Gastrocnemius medialis (tissue), 4 donors: ENCODE results near the gene RARB. TPM values are rescaled to one million over a fixed set of nuclear protein-coding genes. Genes with fewer than 3 reads are reported as not detected.

Experiments used
- ATAC-seq, 2 donors: fragments of 150-250 bp; one replicate each; pipeline ENCODE4 v1.9.1; 2016
- DNase-seq, 2 donors: peaks; one replicate each; pipeline ENCODE4 v3.0.0-alpha.2; 2019
- H3K27ac ChIP-seq, 4 donors: fragments of 200-600 bp; sonication (generic); 1 replicate in 1 of 4; 2 replicates in 3 of 4; pipeline ENCODE4 v1.5.1; 2016 to 2018; ENCODE audit warnings: mild to moderate bottlenecking in 2 of 4, moderate library complexity in 1 of 4
- H3K27me3 ChIP-seq, 3 donors: fragments of 200-600 bp; sonication (generic) in 2 of 3; 1 replicate in 1 of 3; 2 replicates in 2 of 3; pipeline versions ENCODE4 v1.5.1 to v1.6.0; 2016 to 2019; ENCODE audit warnings: mild to moderate bottlenecking in 1 of 3, moderate library complexity in 1 of 3
- H3K36me3 ChIP-seq, 2 donors: fragments of 200-600 bp; sonication (generic) in 1 of 2; one replicate each; pipeline ENCODE4 v1.5.1; 2017 to 2018
- H3K4me1 ChIP-seq, 2 donors: fragments of 200-600 bp; sonication (generic) in 1 of 2; one replicate each; pipeline ENCODE4 v1.5.1; 2016 to 2017; ENCODE audit warnings: mild to moderate bottlenecking in 2 of 2
- H3K4me3 ChIP-seq, 4 donors: fragments of 200-600 bp; sonication (generic) in 3 of 4; 1 replicate in 1 of 4; 2 replicates in 3 of 4; pipeline ENCODE4 v1.5.1; 2016 to 2019; ENCODE audit warnings: mild to moderate bottlenecking in 2 of 4
- H3K9me3 ChIP-seq, 3 donors: fragments of 200-600 bp; sonication (generic) in 2 of 3; 1 replicate in 1 of 3; 2 replicates in 2 of 3; pipeline ENCODE4 v1.5.1; 2016 to 2019
- CTCF ChIP-seq, 5 experiments: fragments of 450-650 bp in 3 of 5; fragments of 200-600 bp in 2 of 5; sonication (generic) in 2 of 5; IDR thresholded peaks in 4 of 5; conservative IDR thresholded peaks in 1 of 5; 1 replicate in 4 of 5; 2 replicates in 1 of 5; pipeline ENCODE4 v1.5.1; 2016 to 2019; ENCODE audit warnings: antibody characterized with exemption in 5 of 5, mild to moderate bottlenecking in 3 of 5, moderate library complexity in 3 of 5
- POLR2A ChIP-seq, 2 donors: fragments of 450-650 bp; IDR thresholded peaks; one replicate each; pipeline ENCODE4 v1.6.1; 2017; ENCODE audit warnings: antibody characterized with exemption in 2 of 2, mild to moderate bottlenecking in 2 of 2, moderate library complexity in 2 of 2
- in situ Hi-C, 4 donors: fragments of 200-750 bp; cut with MboI; loops; one replicate each; pipeline versions ENCODE4 v1.15.0 to v1.8.0; 2017; ENCODE audit warnings: low sequenced_read_pairs in 4 of 4
- intact Hi-C: fragments of 100-400 bp; cut with DNase I; formaldehyde crosslinking; loops from one replicate; pipeline ENCODE4 v1.15.1; 2023; ENCODE audit warnings: low total_unique reads
- total RNA-seq, 4 donors: library from RNA; depleted of rRNA; stranded (reverse); fragments of >200 nt; gene quantifications; one replicate each; pipeline versions ENCODE4 v1.1.0 to v1.2.3, GENCODE V29; 2016

The RARB gene
- total RNA-seq, 4 donors from 2014 or later: 1.2 to 3.0 (median 1.9) TPM

DNA sequence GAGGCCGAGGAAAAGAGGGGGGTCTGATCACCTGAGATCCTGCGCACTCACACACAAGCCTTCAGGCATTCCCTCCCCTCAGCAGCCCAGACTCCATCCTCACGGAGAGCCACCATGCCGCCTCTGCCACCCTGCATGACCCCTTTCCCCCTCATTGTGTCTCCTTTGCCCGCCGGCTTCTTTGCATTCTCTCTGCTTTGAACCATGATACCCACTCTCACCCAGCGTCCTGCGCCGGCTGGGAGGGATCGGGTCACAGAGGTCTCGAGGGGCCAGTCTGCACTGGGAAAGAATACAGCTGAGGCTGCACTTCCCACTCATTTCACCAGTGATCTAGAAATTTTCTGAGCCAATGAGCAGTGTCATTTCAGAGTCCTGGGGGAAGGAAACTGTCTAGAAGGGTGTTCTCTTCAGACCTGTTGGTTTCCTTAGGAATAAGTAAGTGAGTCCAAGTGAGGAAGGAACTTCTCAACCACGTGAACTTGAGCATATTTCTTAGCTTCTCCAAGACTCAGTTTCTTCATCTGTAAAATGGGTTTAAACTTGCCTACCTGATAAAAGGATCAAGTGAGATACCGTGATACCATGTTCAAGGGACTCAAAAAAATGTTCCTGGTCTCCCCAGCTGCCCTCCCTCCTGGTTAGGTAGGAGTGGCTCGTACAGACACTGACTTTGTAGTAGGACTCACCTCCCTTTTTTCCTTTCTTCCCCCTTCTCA lies 139.9 kb downstream of the RARB start:
- in situ Hi-C loops (no loop called here), intact Hi-C loops (no loop called here)
- TF ChIP-seq POLR2A (IDR thresholded peaks at IDR 0.05): no peak
- no peak for TF ChIP-seq CTCF (IDR thresholded peaks at IDR 0.05 in 4 of 5, conservative IDR thresholded peaks at IDR 0.05 in 1 of 5)
- DNase-seq (no peak), ATAC-seq (no peak)
- Histone ChIP-seq H3K27me3 (no peaks in the 10 kb centered on the region), H3K4me3 (no peak overlapping the region), H3K4me1 (peaks cover 0 to 15% of the 10 kb centered on the region in 2 donors), H3K27ac (peak overlapping the region in 2 of 4 donors; percentile 44 to 55), H3K36me3 (no peaks in the 10 kb centered on the region), H3K9me3 (no peaks in the 10 kb centered on the region)

- in situ Hi-C loops (no loop called here), intact Hi-C loops (no loop called here)
- no peaks in the 10 kb centered on the region for H3K36me3 ChIP-seq
- DNase-seq (no peak), ATAC-seq (peak; percentile 30 to 69)
- H3K27ac ChIP-seq: peak overlapping the region in 2 of 4 donors; percentile 44 to 55
- H3K9me3 ChIP-seq: no peaks in the 10 kb centered on the region
- H3K4me1 ChIP-seq: peaks cover 0 to 19% of the 10 kb centered on the region in 2 donors
- TF ChIP-seq CTCF (IDR thresholded peaks at IDR 0.05 in 4 of 5, conservative IDR thresholded peaks at IDR 0.05 in 1 of 5) (no peak), POLR2A (IDR thresholded peaks at IDR 0.05) (no peak)
- no peak overlapping the region for H3K4me3 ChIP-seq
- H3K27me3 ChIP-seq: no peaks in the 10 kb centered on the region
Observed at GRCh38 chr3:25568525-25569078, 140.5 kb downstream of the RARB start.

GRCh38 chr3:25571285-25571684 lies 143.2 kb downstream of the RARB start:
- DNase-seq (no peak), ATAC-seq (no peak)
- peaks cover 5 to 24% of the 10 kb centered on the region in 2 donors for H3K4me1 ChIP-seq
- TF ChIP-seq POLR2A (IDR thresholded peaks at IDR 0.05): no peak
- no peak for TF ChIP-seq CTCF (IDR thresholded peaks at IDR 0.05 in 4 of 5, conservative IDR thresholded peaks at IDR 0.05 in 1 of 5)
- H3K27ac ChIP-seq: no peak overlapping the region
- intact Hi-C loops (no loop called here), in situ Hi-C loops (no loop called here)
- H3K27me3 ChIP-seq: no peaks in the 10 kb centered on the region
- H3K9me3 ChIP-seq: no peaks in the 10 kb centered on the region
- H3K36me3 ChIP-seq: no peaks in the 10 kb centered on the region
- H3K4me3 ChIP-seq: no peak overlapping the region

- Histone ChIP-seq H3K4me3 (no peak overlapping the region), H3K4me1 (peaks cover 5 to 24% of the 10 kb centered on the region in 2 donors), H3K27ac (no peak overlapping the region), H3K9me3 (no peaks in the 10 kb centered on the region), H3K36me3 (no peaks in the 10 kb centered on the region), H3K27me3 (no peaks in the 10 kb centered on the region)
- in situ Hi-C loops (no loop called here), intact Hi-C loops (no loop called here)
- TF ChIP-seq CTCF (IDR thresholded peaks at IDR 0.05 in 4 of 5, conservative IDR thresholded peaks at IDR 0.05 in 1 of 5) (no peak), POLR2A (IDR thresholded peaks at IDR 0.05) (no peak)
- ATAC-seq (no peak), DNase-seq (no peak)
Observed at GRCh38 chr3:25572336-25572735, 144.3 kb downstream of the RARB start.
